ENCODE measurements around the gene TTC27. TPM values are rescaled to one million over a fixed set of nuclear protein-coding genes. Genes with fewer than 3 reads are reported as not detected.
"Not testable (repeated sequence)": the region's sequence is repeated elsewhere in the genome, so short reads cannot be mapped to it uniquely, and the experiment has no call there.

TTC27 gene
- total RNA-seq, 2 experiments from 2014 or later = 14.9 to 20.9 TPM

DNA sequence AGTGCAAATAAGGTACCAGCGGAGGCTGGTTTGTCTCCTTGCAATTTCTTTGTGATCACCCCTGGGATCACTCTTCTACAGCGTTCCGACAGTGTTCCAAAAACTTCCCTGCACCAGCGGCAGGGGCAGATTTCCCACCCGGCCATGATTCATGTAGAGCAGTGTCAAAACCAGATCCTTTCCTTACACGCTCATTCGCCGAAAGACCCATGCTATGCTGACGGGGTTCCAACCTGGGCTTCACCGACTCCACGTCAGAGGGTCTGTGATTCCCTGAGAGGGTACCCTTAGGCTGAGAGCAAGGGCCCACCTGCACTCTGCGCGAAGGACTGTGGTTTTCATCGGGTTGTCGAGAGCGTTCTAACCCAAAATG is 423 bp upstream of the TTC27 start:
- CTCF ChIA-PET = interaction anchor here (1.0 kb wide), 1 partner anchor 50 kb away, joined by 3 read pairs; no protein-coding TSS in a partner anchor
- no peaks in the 10 kb centered on the region for H3K9me3 Mint-ChIP-seq (ENCODE audit: insufficient read depth)

DNA sequence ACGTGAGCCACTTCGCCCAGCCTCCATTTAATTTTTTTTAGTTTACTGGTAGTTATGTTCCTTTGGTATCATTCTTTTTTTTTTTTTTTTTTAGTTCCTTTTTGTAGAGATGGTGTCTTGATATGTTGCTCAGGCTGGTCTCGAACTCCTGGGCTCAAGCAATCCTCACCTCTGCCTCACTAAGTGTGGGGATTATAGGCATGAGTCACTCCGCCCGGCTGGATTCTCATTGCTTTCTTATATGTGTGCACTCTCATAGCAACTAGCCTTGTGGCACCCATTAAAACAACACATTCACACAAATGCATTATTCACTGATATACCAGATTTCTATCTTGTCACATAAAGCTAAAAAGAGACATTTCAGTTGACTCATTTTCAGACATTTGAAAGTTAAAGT is 4.2 kb downstream of the TTC27 start:
- no peaks in the 10 kb centered on the region for H3K27me3 Mint-ChIP-seq (ENCODE audit: low read depth)
- H3K4me1 Mint-ChIP-seq (ENCODE audit: low read depth) = peaks cover 22% of the 10 kb centered on the region
- DNase-seq (no peak), ATAC-seq (no peak)
- H3K4me3 Mint-ChIP-seq = no peak overlapping the region
- no peaks in the 10 kb centered on the region for H3K9me3 Mint-ChIP-seq (ENCODE audit: insufficient read depth)
- ChIA-PET POLR2A (no interaction called here), CTCF (no interaction called here)
- H3K36me3 Mint-ChIP-seq (ENCODE audit: low read depth) = peaks cover 20% of the 10 kb centered on the region
- H3K27ac Mint-ChIP-seq = no peak overlapping the region

More for the DNA sequence above, 423 bp upstream of the TTC27 start:
- Mint-ChIP-seq H3K4me1 (ENCODE audit: low read depth) (peaks cover 24% of the 10 kb centered on the region), H3K27ac (peak overlapping the region; percentile 82), H3K4me3 (peak overlapping the region; percentile 94), H3K27me3 (ENCODE audit: low read depth) (no peaks in the 10 kb centered on the region), H3K36me3 (ENCODE audit: low read depth) (peaks cover 19% of the 10 kb centered on the region)
- POLR2A ChIA-PET = interaction anchor here (1.2 kb wide), 1 partner anchor 8 kb away, joined by 6 read pairs; no protein-coding TSS in a partner anchor
- no peak for DNase-seq
- ATAC-seq = peak; percentile 35

DNA sequence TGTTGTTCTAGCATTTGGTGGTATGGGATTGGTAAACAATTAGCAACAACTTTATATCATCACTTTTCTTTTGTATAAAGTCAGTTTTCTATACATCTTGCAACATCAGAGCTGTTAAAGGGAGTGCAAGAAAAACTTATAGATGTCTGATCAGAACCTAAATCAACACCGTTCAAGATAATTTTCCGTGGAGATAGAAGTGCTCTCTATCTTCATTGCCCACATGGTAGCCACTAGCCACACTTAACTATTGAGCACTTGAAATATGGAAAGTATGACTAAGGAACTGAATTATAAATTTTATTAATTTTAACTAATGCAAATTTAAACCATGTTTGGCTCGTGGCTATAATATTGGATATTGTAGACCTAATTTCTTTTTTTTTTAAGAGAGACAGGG is 5.2 kb downstream of the TTC27 start:
- POLR2A ChIA-PET = no interaction called here
- Mint-ChIP-seq H3K36me3 (ENCODE audit: low read depth) (peaks cover 24% of the 10 kb centered on the region), H3K27me3 (ENCODE audit: low read depth) (no peaks in the 10 kb centered on the region)

DNA sequence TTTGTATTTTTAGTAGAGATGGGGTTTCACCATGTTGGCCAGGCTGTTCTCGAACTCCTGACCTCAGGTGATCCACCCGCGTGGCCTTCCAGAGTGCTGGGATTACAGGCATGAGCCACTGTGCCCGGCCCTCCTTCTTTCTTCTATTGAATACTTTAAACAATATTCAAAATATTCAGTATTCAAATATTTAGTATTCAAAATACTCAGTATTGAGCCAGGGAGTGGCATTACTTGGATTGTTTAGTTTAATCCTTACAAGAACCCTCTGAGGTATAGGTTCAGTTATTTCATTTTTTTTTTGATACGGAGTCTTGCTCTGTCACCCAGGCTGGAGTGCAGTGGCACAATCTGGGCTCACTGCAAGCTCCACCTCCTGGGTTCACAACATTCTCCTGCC is 10.7 kb downstream of the TTC27 start:
- CTCF ChIA-PET; H3K27me3 Mint-ChIP-seq (ENCODE audit: low read depth): not testable (repeated sequence)
- H3K36me3 Mint-ChIP-seq (ENCODE audit: low read depth) = peaks cover 35% of the 10 kb centered on the region

More for the DNA sequence above, 5.2 kb downstream of the TTC27 start:
- Mint-ChIP-seq H3K27ac (no peak overlapping the region), H3K4me3 (no peak overlapping the region), H3K9me3 (ENCODE audit: insufficient read depth) (no peaks in the 10 kb centered on the region), H3K4me1 (ENCODE audit: low read depth) (peaks cover 17% of the 10 kb centered on the region)
- no peak for ATAC-seq
- CTCF ChIA-PET = interaction anchor here (0.7 kb wide), 1 partner anchor 119 kb away, joined by 4 read pairs; no protein-coding TSS in a partner anchor
- no peak for DNase-seq

DNA sequence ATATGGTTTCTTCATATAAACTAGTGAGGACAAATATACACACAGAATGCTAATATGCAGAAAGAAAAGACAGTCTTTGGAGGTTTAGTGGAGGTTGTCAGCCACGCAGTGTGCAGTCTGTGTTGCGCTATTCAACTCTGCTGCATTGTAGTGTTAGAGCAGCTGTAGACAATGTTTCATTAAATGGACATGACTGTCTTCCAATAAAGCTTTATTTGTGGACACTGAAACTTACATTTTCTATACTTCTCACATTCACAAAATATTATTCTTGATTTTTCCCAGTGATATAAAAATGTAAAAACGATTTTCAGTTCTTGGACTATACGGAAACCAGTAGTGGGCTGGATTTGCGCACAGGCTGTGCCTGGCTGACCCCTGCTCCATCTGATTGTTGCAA is 13.3 kb downstream of the TTC27 start:
- POLR2A ChIA-PET = no interaction called here
- H3K4me3 Mint-ChIP-seq = no peak overlapping the region
- CTCF ChIA-PET = interaction anchor here (0.6 kb wide), 1 partner anchor 19 kb away, joined by 5 read pairs; no protein-coding TSS in a partner anchor

More for the DNA sequence above, 10.7 kb downstream of the TTC27 start:
- H3K27ac Mint-ChIP-seq; ATAC-seq; H3K4me1 Mint-ChIP-seq (ENCODE audit: low read depth); POLR2A ChIA-PET; H3K9me3 Mint-ChIP-seq (ENCODE audit: insufficient read depth); DNase-seq; H3K4me3 Mint-ChIP-seq: not testable (repeated sequence)

DNA sequence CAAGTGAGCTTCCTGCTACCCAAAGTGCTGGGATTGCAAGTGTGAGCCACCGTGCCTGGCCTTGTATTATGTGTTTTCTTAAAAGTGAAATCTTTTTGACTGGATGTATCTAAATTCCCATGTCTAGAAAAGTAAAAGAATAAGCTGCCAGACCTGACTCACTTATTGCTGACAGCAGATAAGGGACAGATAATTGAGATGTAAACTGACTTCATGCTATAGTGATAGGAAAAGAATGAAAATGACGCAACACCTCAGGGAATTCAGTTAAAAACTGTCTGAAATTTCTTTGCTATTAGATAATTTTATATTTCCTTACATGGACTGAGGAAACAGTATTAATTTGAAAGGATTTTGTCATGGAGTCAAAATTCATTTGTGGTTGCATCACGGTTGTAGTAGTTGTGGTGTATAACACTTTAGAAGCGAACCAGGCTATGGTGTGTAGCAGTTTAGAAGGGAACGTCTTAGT is 19.4 kb downstream of the TTC27 start:
- POLR2A ChIA-PET = no interaction called here
- DNase-seq (no peak), ATAC-seq (no peak)
- H3K27me3 Mint-ChIP-seq (ENCODE audit: low read depth) = no peaks in the 10 kb centered on the region
- H3K9me3 Mint-ChIP-seq (ENCODE audit: insufficient read depth) = no peaks in the 10 kb centered on the region
- H3K4me3 Mint-ChIP-seq = no peak overlapping the region
- no peaks in the 10 kb centered on the region for H3K4me1 Mint-ChIP-seq (ENCODE audit: low read depth)
- peaks cover 27% of the 10 kb centered on the region for H3K36me3 Mint-ChIP-seq (ENCODE audit: low read depth)
- no peak overlapping the region for H3K27ac Mint-ChIP-seq
- CTCF ChIA-PET = no interaction called here

More for the DNA sequence above, 13.3 kb downstream of the TTC27 start:
- H3K27me3 Mint-ChIP-seq (ENCODE audit: low read depth) = no peaks in the 10 kb centered on the region
- ATAC-seq = no peak
- no peaks in the 10 kb centered on the region for H3K4me1 Mint-ChIP-seq (ENCODE audit: low read depth)
- no peak overlapping the region for H3K27ac Mint-ChIP-seq
- H3K9me3 Mint-ChIP-seq (ENCODE audit: insufficient read depth) = no peaks in the 10 kb centered on the region
- DNase-seq = no peak
- H3K36me3 Mint-ChIP-seq (ENCODE audit: low read depth) = peaks cover 34% of the 10 kb centered on the region

DNA sequence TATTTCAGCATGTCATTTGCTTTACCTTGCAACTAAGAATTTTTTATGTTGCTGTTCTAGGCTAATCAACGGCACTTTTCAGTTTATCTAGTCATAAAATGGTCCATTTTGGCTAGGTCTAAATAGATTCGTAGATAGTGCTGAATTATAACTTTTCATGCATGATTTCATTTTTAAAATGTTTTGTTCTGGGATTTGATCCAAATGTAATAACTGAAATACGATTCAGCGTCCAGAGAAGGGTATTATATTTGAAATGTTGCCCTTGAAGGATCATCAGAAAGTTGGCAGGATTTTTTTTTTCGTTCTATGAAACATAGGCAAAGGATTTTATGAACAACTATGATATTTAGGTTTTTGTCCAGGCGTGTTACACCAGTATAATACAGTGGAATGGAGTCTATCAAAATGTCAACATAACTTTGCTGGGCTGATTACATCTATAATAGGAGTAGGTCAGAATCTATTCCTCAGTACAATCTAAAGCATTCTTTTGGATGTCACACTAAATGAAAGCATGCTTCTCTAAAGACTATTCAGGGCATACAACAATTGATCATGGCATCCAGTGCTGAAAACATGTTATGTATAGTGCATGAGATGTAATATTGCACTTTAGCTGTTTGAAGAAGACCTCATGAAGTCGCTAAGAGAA is 24.8 kb downstream of the TTC27 start:
- Mint-ChIP-seq H3K4me1 (ENCODE audit: low read depth) (no peaks in the 10 kb centered on the region), H3K9me3 (ENCODE audit: insufficient read depth) (no peaks in the 10 kb centered on the region), H3K36me3 (ENCODE audit: low read depth) (peaks cover 33% of the 10 kb centered on the region), H3K27ac (no peak overlapping the region), H3K4me3 (no peak overlapping the region), H3K27me3 (ENCODE audit: low read depth) (no peaks in the 10 kb centered on the region)
- POLR2A ChIA-PET = no interaction called here
- ATAC-seq = no peak
- no peak for DNase-seq
- CTCF ChIA-PET = no interaction called here

DNA sequence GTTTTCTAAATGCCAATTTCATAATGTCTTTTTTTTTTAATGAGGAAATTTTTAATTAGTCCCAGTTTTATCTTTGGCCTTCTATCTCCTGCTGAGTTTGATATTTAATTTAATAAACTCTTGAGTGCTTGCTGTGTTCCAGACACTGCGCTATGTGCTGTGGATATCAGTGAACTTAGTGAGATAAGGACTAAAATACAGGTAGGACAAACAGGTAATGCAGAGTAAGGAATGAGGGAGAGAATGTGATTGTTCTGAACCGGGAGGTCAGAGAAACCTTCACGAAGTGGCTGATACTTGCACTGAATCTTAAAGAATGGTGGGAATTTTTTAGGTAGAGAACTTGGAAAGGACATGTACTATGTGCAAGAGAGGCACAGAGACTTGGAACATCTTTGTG is 28.2 kb downstream of the TTC27 start:
- H3K27me3 Mint-ChIP-seq (ENCODE audit: low read depth) = no peaks in the 10 kb centered on the region
- no peak overlapping the region for H3K27ac Mint-ChIP-seq
- CTCF ChIA-PET = no interaction called here
- peaks cover 43% of the 10 kb centered on the region for H3K36me3 Mint-ChIP-seq (ENCODE audit: low read depth)
- no peak for ATAC-seq
- no peak for DNase-seq
- H3K4me1 Mint-ChIP-seq (ENCODE audit: low read depth) = no peaks in the 10 kb centered on the region
- H3K9me3 Mint-ChIP-seq (ENCODE audit: insufficient read depth) = no peaks in the 10 kb centered on the region
- POLR2A ChIA-PET = interaction anchor here (0.7 kb wide), 1 partner anchor 816 kb away, joined by 3 read pairs; no protein-coding TSS in a partner anchor
- H3K4me3 Mint-ChIP-seq = no peak overlapping the region

DNA sequence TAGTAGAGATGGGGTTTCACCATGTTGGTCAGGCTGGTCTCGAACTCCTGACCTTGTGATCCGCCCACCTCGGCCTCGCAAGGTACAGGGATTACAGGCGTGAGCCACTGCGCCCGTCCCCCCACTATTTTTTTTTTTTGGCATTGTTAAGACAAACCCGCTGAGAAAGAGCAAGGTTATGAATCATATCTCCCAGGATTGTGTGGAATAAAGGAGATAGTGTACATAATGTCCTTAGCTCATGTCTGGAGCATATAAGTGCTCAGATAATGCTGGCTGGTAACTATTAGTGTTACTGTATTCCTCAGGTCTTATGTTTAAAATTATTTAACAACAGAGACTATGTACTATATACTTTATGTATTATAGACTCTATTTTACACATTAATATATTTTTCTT is 36.0 kb downstream of the TTC27 start:
- Mint-ChIP-seq H3K36me3 (ENCODE audit: low read depth) (peaks cover 41% of the 10 kb centered on the region), H3K27ac (no peak overlapping the region), H3K4me1 (ENCODE audit: low read depth) (no peaks in the 10 kb centered on the region), H3K4me3 (no peak overlapping the region), H3K27me3 (ENCODE audit: low read depth) (no peaks in the 10 kb centered on the region), H3K9me3 (ENCODE audit: insufficient read depth) (no peaks in the 10 kb centered on the region)
- ATAC-seq = no peak
- ChIA-PET POLR2A (no interaction called here), CTCF (no interaction called here)
- no peak for DNase-seq

DNA sequence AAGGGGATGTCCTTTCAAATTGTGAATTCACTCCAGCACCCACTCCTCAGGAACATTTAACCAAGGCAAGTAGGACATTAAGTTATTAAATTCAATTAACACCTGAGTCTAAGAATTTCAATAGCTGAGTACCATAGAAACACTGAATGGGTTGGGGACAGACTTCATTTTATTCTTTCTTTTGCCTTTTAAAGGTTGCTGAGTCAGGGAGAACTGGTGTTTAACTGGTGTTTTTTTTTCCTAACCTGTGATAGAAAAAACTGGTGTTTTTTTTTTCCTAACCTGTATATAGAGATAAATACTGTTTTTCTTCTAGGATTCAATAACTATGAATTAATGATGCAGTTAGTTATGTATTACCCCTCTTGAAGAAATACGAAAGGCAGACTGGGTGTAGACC is 38.9 kb downstream of the TTC27 start:
- ChIA-PET CTCF (interaction anchor here (0.7 kb wide), 1 partner anchor 76 kb away, joined by 4 read pairs; no protein-coding TSS in a partner anchor), POLR2A (no interaction called here)
- DNase-seq = no peak
- H3K4me3 Mint-ChIP-seq = no peak overlapping the region
- H3K27ac Mint-ChIP-seq = no peak overlapping the region
- no peak for ATAC-seq
- H3K36me3 Mint-ChIP-seq (ENCODE audit: low read depth) = peaks cover 23% of the 10 kb centered on the region
- no peaks in the 10 kb centered on the region for H3K27me3 Mint-ChIP-seq (ENCODE audit: low read depth)
- no peaks in the 10 kb centered on the region for H3K4me1 Mint-ChIP-seq (ENCODE audit: low read depth)
- no peaks in the 10 kb centered on the region for H3K9me3 Mint-ChIP-seq (ENCODE audit: insufficient read depth)

DNA sequence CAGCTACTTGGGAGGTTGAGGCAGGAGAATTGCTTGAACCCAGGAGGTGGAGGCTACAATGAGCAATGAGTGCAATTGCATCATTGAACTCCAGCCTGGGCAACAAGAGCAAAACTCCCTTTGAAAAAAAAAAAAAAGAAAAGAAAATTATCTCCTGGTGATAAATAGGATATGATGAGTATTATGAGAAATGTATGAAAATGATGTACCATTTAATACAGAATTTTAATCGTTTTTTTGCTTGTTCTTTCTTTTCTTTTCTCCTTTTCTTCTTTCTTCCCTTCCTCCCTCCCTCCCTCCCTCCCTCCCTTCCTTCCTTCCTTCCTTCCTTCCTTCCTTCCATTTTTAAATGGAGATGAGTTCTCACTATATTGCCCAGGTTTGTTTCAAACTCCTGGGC is 40.4 kb downstream of the TTC27 start:
- CTCF ChIA-PET = no interaction called here
- H3K4me1 Mint-ChIP-seq (ENCODE audit: low read depth) = no peaks in the 10 kb centered on the region

DNA sequence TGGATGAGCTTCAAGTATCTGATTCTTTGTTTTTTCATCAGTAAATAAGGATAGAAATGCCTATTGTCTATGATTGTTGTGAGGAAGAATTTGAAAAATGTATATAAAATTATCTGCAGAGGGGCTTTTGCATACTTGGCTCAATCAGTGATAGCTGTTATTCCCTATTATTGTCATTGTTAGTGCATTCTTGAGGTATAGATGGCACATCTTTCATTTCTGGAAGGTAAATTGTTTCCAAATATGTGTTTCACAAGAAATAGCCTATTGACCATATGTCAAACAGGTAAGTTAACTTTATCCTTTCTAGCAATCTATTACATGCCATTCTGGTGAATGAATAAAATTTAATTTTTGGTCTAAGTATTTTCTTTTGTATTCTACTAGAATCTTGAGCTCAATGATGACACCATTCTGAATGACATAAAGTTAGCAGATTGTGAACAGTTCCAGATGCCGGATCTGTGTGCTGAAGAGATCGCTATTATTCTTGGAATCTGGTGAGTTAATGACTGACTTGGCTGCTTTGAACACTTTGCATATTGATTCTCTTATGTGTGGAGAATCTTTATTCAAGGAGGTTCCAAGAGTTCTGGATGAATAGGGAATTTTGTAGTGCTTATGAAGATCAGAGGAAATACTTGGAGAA is 44.2 kb downstream of the TTC27 start:
- Mint-ChIP-seq H3K27ac (no peak overlapping the region), H3K27me3 (ENCODE audit: low read depth) (no peaks in the 10 kb centered on the region), H3K4me1 (ENCODE audit: low read depth) (no peaks in the 10 kb centered on the region), H3K36me3 (ENCODE audit: low read depth) (peaks cover 17% of the 10 kb centered on the region), H3K4me3 (no peak overlapping the region), H3K9me3 (ENCODE audit: insufficient read depth) (no peaks in the 10 kb centered on the region)
- DNase-seq (no peak), ATAC-seq (no peak)
- CTCF ChIA-PET = no interaction called here
- POLR2A ChIA-PET = no interaction called here

More for the DNA sequence above, 40.4 kb downstream of the TTC27 start:
- peaks cover 21% of the 10 kb centered on the region for H3K36me3 Mint-ChIP-seq (ENCODE audit: low read depth)
- H3K27ac Mint-ChIP-seq = no peak overlapping the region
- no peak overlapping the region for H3K4me3 Mint-ChIP-seq
- ATAC-seq (no peak), DNase-seq (no peak)
- POLR2A ChIA-PET = no interaction called here
- no peaks in the 10 kb centered on the region for H3K9me3 Mint-ChIP-seq (ENCODE audit: insufficient read depth)
- no peaks in the 10 kb centered on the region for H3K27me3 Mint-ChIP-seq (ENCODE audit: low read depth)

All from activated CD8-positive, alpha-beta T cell treated with anti-CD3 and anti-CD28 coated beads, Interleukin-2, amount 10 ng/mL, durations not matched to agents 7 days and 5 days (primary cell).